NCI-H2107 treated with DMSO at 0.1 percent for 48 hours (cell line): ENCODE measurements around the gene IGSF6.
"Not testable (repeated sequence)": the region's sequence is repeated elsewhere in the genome, so short reads cannot be mapped to it uniquely, and the experiment has no call there.

ENCODE experiments used
- DNase-seq: peaks from one replicate; lab custom pipeline; 2025; ENCODE audit not compliant: unreplicated experiment; lab: John Stamatoyannopoulos, UW

Gene IGSF6, protein sequence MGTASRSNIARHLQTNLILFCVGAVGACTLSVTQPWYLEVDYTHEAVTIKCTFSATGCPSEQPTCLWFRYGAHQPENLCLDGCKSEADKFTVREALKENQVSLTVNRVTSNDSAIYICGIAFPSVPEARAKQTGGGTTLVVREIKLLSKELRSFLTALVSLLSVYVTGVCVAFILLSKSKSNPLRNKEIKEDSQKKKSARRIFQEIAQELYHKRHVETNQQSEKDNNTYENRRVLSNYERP

DNA sequence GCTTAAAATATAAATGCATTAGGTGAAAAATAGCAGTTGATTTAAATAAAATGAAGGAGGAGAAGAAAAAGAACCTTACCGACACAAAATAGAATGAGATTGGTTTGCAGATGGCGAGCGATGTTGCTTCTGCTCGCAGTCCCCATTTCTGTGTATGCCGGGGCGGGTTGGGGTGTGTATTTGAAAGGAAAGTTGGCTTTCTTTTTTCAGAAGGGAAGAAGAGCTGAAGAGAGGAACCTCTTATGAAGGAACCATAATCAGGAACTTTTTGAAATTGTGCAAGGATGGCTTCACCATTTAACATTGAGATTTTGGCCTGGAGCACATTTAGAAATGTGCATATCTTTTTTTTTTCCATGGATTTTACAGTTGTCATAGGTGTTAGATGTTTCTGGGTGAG is at the start of gene IGSF6:
Gene IGSF6 (minus strand): TSS at position 156 of the 400 bp plus-strand sequence. CDS start 10 bp downstream, at position 146.
- no peak for DNase-seq

DNA sequence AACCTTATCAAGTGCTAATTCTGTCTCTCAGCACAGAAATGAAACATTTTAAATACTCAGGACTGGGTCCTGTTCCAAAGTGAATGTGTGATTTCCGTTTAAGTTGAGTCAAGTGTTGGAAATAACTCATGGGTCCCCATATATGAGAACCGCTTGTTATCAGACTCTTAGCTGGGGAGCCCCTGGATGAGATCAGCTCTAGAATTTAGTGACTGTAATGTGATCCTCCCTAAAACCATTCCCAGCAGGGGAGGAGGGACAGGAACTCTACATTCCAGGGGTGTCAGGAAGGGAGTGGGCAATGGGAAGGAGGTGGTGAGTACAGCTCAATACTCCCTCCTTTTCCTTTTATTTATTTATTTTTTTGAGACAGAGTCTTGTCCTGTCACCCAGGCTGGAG is 48.9 kb upstream of the IGSF6 start:
- DNase-seq: no peak

DNA sequence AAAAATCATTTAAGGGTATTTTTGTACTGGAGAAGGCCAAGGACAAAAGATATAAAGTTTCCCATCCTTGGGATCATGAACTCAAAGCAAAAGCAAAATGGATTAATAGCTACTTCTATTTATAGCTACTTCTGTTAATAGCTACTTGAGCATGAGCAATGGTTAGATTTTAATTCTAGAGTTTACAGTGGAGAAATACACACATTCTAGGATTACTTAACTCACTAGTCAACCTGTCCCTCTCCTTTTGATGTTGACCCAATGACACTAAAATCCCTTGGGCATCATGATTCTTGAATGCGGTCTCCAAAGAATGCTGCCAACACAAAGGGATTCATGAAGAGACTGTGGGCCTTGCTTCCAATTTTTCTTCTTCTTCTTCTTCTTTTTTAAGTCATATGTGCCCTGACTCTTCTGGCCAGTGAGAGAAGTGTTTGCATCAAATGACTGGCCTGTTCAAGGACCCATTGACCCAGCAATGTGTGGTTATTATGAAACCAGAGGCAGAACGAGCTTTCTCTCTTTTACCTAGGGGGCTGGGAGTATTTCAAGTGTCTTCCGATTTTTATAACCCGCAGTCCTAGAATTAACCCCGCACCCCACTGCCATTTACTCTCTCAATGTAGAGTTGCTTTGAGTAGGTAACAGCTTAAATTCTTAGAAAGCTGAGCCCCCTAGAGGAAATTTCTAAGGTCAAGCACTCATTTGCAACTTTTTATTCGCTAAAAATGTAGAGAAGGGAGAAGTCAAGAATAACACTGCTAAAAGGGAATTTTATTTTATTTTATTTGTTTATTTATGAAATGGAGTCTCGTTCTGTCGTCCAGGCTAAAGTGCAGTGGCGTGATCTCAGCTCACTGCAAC is 46.0 kb upstream of the IGSF6 start:
- DNase-seq: no peak

DNA sequence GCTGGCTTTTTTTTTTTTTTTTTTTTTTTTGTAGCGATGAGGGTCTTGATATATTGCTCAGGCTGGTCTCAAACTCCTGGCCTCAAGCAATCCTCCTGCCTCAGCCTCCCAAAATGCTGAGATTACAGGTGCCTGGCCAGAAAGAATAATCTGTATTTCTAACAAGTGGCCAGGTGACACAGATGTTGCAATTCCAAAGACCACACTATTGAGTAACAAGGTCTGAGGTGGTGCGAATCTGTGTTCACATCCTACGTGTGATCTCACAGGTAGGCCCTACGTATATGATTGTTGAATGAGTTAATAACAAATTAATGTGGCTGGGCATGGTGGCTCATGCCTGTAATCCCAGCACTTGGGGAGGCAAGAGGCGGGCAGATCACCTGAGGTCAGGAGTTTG is 44.6 kb upstream of the IGSF6 start:
- DNase-seq: no peak

DNA sequence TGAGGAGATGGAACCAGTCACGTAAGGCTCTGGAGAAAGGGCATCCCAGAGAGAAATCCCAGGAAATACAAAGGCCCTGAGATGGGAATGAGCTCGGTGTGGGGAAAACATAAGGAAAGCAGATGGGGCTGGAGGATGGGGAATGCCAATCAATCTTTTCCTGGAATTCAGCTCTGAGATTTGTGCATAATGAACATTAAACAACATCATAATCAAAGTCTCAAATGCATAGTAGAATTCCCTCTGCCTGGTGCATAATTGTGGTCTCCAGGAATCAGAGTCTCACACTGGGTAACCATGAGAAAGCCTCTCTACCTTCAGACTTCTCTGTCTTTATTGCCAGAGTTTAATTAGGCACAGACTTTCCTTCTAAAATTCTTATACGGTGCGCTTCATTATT is 42.2 kb upstream of the IGSF6 start:
- no peak for DNase-seq

DNA sequence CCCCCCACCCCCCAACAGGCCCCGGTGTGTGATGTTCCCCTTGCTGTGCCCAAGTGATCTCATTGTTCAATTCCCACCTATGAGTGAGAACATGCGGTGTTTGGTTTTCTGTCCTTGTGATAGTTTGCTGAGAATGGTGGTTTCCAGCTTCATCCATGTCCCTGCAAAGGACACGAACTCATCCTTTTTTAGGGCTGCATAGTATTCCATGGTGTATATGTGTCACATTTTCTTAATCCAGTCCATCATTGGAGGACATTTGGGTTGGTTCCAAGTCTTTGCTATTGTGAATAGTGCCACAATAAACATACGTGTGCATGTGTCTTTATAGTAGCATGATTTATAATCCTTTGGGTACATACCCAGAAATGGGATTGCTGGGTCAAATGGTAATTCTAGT is 38.6 kb upstream of the IGSF6 start:
- DNase-seq: not testable (repeated sequence)

DNA sequence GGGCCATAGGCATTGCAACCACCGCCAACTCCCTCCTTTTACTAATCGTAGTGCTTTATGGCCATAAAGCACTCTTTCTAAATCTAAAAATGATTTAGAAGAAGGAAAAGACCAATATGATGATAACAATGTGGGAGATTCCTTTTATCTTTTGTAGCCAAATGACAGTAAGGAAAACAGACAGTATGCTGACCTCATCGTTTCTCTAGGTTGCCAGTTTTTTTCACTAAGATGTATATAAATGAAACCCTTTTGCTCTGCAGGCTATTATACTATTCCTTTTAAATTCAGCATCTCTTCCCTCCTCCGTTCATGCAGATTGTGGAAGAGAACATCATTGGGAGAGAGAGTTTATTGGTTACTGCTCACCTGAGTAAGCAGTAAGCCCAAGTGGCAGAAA is 36.7 kb upstream of the IGSF6 start:
- no peak for DNase-seq

DNA sequence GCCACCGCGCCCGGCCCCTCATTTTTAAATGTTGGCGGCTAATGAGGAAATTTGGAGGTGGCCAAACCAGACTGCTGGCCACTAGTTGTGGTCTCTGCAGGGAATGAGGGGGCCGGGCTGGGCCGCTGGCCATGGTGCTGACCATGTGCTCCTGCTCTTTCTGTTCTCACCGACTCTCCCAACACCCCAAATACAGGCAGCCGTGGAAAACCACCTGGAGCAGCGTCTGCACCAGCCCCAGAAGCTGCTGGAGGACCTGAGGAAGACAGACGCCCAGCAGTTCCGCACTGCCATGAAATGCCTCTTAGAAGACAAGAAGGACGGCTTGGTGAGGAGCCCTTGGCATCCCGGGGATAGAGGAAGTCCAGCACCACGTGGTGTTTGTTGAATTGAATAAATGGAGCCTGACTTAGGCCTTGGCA is 32.6 kb upstream of the IGSF6 start:
- DNase-seq: no peak

DNA sequence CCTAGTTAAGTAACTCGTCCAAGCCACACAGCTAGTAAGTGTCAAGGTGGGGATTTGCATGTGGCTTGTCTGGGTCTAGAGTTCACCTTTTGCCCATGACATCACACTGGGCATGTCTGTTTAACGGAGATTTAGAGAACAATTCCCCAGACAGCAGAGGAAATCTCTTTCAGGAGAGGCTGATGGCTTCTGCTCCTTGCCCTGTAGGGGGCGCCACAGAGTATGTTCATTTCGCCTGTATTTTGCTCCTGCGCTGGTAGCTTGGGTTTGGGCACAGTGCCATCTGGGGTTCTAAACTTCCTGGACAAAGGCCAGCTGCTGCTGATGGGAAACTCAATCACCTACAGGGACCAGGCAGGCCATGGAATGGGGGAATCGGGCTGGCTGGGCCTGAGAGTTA is 31.8 kb upstream of the IGSF6 start:
- no peak for DNase-seq

DNA sequence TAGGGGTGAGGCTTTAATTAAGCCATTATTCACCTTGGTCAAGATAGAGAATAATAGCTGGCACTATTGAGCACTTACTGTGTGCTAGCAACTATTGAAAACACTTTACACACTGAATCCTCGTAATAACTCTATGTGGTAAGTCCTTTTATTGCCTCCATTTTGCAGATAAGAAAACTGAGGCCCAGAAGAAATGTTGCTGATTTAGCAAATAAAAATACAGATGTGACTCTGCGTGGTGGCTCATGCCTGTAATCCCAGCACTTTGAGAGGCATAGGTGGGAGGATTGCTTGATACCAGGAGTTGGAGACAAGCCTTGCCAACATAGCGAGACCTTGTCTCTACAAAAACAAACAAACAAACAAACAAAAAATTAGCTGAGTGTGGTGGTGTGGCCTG is 30.8 kb upstream of the IGSF6 start:
- no peak for DNase-seq

DNA sequence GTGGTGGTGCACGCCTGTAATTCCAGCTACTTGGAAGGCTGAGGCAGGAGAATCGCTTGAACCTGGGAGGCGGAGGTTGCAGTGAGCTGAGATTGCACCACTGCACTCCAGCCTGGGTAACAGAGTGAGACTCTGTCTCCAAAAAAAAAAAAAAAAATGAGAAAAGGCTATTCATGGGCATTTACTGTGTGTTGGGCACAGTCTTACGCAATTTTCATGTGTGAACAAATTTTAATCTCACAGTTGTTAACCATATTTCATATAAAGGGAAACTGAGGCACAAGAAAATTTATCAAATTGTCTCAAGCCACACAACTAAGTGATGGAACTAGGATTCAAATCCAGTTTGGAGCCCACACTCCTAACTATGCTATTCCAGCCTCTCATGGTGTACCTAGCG is 28.3 kb upstream of the IGSF6 start:
- DNase-seq: not testable (repeated sequence)

DNA sequence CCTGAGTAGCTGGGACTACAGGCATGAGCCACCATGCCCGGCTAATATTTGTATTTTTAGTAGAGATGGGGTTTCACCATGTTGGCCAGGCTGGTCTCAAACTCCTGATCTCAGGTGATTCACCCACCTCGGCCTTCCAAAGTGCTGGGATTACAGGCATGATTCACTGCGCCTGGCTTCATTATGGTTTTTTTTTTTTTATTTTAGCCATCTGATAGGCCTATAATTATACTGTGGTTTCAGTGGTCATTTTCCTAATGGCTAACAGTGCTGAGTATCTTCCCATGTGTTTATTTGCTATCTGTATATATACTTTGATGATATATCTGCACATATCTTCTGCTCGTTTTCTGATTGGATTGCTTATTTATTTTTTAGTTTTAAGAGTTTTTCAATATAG is 22.0 kb upstream of the IGSF6 start:
- not testable (repeated sequence) for DNase-seq

DNA sequence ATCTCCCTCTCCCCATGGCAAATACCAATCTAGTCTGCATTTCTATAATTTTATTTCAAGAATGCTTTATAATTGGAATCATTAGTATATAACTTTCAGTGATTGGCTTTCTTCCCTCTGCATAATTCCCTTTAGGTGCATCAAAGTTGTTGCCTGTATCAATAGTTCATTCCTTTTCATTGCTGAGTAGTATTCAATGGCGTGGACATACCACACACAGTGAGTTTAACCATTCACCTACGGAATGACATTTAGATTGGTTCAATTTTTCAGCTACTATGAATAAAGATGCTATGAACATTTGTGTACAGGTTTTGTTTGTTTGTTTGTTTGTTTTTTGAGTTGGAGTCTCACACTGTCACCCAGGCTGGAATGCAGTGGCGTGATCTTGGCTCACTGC is 21.1 kb upstream of the IGSF6 start:
- no peak for DNase-seq

DNA sequence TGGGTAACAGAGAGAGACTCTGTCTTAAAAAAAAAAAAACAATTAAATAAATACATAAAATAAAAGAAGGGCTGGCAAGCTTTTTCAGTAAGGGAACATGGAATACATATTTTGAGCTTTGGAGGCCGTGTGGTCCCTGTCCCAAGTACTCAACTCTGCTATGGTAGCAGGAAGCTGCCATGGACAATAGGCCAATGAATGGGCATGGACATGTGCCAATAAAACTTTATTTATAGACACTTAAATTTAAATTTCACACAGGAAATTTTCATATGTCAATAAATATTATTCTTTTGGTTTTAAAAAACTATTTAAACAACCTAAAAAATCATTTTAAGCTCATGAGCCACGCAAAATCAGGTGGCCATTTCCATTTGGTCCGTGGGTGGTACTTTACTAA is 15.2 kb upstream of the IGSF6 start:
- no peak for DNase-seq

DNA sequence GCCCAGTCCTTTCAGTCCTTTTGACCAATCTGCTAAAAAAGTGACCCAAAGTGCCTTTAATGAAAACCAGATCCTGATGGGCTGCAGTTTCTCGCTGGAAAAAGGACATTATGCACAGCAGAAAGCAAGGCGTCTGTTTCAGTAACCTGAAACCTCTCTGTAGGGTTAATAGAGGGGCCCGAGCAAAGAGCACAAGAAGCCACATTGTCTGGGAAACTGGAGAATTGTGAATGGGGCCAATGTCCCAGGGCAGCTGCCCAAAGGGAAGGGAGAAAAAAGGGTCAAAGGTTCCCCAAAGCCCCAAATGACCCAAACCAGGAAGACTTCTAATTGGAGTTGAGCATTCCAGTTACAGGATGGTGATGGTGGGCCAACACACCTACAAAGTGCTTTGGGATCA is 14.4 kb upstream of the IGSF6 start:
- no peak for DNase-seq

DNA sequence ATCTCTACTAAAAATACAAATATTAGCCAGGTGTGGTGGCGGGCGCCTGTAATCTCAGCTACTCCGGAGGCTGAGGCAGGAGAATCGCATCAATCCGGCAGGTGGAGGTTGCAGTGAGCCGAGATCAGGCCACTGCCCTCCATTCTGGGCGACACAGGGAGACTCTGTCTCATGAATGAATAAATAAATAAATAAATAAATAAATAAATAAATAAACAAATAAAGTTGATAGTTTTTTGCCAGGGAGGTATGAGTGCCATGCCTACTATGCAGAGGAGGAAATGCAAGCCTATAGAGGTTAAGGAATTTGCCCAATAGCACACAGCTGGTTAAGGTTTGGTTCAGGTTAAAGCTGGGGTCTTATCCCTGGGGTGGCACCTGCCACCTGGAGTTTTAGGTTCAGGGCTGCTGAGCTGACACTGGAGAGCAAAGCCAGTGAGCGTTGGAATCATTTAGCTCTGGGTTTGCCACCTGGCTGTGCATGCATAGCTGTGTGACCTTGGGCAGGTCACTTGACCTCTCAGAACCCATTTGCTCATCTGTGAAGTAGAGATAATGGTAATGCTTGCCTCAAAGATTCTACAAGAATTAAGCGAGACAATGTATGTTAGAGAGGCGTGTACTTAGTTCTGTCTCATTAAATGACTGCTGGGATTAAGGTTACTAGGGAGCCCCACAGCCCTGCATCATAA is 12.5 kb upstream of the IGSF6 start:
- no peak for DNase-seq

DNA sequence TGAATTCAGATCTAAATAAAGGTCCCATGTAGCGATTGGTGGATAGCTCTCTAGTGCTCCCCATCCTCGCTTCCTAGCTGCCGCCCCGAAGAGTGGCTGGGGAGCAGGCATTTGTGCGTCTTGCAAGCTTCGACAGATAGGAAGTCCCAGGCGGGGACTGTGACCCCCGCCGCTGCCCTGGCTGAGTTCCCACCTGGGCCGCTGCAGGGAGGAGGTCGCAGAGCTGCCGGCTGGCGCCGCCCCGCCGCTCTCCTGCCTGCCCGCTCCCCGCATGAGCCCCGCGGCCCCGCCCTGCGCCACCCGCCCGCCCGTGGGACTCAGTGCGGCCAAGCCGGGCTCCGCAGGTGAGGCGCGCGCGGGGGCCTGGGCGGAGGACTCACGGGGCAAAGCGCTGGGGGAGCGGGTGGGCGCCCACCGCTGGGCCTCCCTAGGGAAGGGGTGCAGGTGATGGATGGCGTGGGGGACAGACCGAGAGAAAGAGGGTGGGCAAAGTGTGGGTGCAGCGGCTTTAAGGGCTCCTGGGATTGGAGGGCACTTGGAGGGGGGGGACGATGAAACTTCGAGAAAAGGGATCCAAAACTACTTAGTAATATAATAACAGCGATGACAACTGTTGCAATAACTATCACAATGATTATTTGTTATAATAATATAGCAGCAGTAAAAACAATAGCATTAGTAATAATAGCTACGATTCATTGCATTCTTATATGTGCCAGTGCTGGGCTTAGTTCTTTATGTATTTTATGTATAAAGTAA is 11.7 kb upstream of the IGSF6 start, which contains the start of gene OTOA:
Gene OTOA (plus strand): TSS at position 80 of the 759 bp plus-strand sequence. CDS start 14,547 bp downstream, outside the sequence.
- no peak for DNase-seq

DNA sequence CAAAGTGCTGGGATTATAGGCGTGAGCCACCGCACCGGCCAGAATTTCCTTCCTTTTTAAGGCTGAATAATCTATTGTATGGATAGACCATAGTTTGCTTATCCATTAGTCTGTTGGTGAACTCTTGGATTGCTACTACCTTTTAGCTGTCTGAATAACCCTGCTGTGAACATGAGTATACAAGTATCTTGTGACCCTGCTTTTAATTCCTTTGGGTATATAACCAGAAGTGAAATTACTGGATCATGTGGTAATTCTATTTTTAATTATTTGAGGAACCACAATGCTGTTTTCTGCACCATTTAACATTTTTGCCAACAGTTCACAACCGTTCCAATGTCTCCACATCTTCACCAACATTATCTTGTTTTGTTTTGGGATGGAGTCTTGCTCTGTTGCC is 6.7 kb upstream of the IGSF6 start:
- DNase-seq: no peak

DNA sequence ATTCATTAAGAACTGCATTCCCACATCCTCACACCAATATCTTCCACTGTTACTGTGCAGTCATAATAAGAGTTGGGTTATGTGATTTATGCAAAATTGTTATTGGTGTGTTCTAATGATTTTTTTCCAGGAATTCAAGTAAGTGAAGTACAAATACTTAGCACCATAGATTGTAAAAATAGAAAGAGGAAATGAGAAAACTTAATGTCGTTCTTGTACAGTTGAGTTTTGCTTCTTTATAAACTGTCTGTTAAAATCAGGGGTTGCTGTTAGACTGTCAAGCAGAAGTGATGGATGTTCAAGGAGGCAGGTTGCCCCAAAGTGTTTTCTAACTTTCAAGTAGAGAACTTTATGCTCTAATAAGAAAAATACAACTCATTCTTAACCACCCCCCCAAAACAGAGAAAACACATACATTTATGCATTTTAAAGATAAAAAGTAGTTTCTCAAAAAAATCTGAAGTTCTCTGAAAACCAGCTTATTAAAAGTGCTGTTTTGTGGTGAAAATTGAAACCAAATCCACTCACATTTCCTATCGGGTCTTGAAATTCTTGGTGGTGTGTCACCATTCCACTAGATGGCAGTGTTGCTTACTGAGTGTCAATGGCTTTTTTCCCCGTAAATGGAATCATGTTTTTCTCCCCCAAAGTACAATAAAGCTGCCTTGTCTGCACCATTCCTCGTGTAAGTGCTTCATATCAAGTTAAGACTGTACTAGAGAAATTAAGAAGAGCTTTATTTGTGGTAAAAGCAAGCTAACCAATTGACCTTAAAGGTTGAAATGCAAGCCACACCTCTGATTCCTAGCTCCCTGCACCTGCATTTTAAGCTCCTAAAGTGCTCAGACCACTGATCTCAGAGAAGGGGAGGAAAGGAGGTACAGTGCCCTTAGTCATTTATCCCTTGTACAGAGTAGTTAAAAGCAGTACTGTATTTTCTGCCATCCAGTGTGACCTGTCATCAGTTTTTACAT is 4.7 kb upstream of the IGSF6 start:
- no peak for DNase-seq

DNA sequence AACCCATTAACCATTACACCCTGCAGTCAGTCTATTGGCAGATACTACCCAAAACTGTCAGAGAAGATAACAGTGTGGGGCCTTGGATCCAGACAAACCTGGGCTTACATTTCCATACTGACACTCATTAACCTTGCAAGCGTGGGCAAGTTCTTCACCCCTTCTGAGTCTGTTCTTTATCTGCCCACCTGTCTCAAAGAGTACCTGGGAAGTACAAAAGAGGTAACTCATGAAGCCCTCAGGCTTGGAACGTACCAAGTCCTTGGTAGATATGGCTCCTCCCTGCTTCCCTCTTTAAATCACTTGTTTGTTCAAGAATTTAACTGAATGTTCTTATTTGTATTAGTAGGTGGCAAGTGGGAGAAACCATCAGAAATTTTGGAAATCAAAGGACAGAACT is 2.5 kb upstream of the IGSF6 start:
- no peak for DNase-seq
